NAMALWA (cell line): ENCODE data around the gene CRYAB.
"Not testable (repeated sequence)": the region's sequence is repeated elsewhere in the genome, so short reads cannot be mapped to it uniquely, and the experiment has no call there.

ENCODE experiments used
- DNase-seq: peaks from one replicate; pipeline ENCODE4 v3.0.0-alpha.2; 2015; ENCODE audit warnings: low spot score

The CRYAB gene

GRCh38 chr11:111933872-111934271, 22.3 kb upstream of the CRYAB start:
- no peak for DNase-seq

- DNase-seq, result not testable (repeated sequence)
These were observed 21.6 kb upstream of the CRYAB start for GRCh38 chr11:111933176-111933575.

DNA sequence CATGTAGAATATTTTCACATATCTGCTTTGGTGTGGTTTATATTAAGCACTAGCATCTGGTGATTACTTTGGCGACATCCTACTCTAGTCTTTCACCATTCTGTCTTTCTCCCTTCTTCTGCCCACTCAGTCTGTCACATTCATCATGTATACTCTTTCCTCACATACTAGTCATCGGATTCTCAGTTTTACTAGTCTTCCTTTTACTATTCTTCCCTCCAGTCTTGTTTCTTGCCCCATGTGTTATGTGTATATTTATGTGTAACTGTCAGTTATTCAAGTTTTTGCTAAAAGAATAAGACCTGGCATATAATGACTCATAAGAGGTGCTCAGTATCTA, 21.0 kb upstream of the CRYAB start:
- DNase-seq, result no peak

GRCh38 chr11:111930472-111930871, 18.9 kb upstream of the CRYAB start:
- no peak for DNase-seq

DNA sequence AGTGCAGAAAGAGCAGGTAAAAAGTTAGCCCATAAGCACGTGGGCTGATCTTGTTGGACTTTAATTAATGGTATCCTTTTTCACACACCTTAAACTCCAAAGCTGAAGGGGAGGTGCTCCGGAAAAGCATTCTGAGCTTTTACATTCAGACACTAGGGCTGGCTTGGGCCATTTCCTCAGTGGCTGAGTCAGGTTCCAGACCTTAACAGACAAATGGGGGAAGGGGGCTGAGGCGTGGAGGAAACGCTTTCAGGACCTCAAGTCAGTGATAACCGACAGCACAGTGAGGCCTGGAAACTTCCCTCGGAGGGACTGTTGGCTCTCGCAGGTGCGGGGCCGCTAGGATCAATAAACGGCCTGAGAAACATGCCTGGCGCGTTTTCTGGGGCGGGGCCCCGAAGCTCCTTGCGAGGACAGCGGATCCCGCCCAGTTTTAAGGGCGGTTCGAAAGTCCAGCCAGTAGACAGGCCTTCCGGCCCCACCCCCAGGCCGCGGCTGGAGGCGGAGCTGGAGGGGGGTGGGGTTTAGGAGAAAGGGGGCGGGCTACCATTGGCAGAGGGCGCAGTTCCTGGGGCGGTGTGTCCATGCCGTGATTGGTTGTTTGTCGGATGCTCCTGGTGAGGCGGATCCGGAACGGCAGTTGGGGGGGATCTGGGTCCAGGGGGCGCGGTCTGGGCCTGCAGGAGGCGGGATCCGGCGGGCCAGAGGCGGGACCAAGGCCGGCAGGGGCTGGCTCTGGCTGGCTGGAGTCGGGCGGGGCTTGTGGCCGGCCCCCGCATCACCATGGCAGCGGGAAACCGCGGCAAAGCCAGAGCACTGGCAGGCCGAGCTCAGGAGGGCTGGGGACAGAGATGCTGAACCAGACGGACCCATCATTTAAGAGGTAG, 15.2 kb upstream of the CRYAB start:
- DNase-seq, result peak; percentile 97

DNA sequence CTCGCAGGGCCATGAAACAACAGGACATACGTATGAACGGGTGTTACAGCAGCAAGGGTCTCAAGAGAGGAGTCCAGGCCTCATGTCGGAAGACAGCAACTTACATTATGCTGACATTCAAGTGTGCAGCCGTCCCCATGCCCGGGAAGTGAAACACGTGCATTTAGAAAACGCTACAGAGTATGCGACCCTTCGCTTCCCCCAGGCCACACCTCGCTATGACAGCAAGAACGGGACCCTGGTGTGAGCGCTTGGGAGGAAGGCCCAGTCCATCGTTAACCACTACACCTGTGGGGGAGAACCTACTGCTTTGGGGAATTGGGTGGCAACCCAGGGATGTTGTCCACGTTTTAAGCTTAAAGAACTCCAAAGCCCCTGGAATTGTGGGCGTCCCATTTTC, 14.4 kb upstream of the CRYAB start:
- no peak for DNase-seq

- no peak for DNase-seq
These were observed 12.4 kb upstream of the CRYAB start for GRCh38 chr11:111923951-111924350.

GRCh38 chr11:111923351-111923788, 11.8 kb upstream of the CRYAB start:
- no peak for DNase-seq

GRCh38 chr11:111922803-111923202, 11.2 kb upstream of the CRYAB start:
- DNase-seq, result no peak

- DNase-seq, result no peak
These were observed 10.1 kb upstream of the CRYAB start for GRCh38 chr11:111921541-111922230.

- DNase-seq, result no peak
These were observed 9.3 kb upstream of the CRYAB start for GRCh38 chr11:111920908-111921307.

DNA sequence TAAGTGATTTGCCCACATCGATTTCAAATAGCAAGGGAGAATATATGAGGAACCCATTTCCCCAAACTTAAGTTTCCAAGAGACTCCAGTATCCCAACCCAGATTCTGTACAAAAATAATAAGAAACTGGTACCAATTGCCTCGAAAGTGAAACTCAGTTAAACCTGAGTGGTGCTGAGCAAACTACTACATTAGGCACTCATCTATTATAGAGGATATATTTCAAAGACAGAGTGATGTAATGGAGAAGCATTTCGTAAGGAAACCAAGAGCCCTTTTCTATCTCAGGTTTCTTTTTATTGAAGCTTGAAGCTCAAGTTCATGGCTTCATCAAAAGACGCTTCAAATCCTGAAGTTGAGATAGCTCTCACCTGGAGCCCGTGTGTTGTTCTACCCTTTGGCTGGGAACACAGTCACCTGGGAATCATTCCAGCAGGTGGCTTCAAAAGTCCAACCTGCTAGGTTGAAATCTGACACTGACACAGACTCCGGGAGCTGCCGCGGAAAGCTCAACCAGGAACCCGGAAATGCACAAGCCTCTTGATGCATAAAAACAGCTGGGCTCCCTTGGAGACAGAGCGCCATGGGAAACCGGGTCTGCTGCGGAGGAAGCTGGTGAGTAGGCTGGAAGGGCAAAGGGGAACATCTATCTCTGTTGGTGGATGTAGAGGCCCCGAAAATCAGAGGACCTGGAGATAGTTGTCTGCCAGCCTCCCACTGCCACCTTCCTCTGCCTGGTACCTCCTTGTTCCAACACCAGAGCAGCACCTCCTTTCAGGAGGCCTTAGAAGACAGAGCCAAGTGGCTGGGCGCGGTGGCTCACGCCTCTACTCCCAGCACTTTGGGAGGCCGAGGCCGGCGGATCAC, 7.1 kb upstream of the CRYAB start, which contains the start of gene C11orf52:
Gene C11orf52, plus strand, starts transcription at position 524 of the 867 bp plus-strand sequence. Its CDS starts 60 bp downstream, at position 584.
- DNase-seq, result no peak

DNA sequence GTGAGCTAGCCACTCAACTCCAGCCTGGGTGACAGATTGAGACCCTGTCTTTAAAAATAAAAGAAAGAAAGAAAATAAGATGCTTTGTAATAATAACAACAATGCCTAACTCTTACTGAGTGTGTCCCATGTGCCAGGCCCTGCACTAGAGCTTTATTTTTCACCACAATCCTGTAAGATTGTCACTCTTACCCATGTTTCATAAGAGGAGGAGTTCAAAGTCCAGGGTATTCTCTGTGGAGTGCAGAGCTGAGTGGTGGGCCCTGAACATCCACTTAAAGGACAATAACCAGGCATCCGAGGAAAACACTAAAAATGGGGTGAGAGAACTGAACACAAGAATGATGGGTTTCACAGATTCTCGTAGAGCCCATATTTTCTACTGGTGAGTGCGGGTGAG, 6.2 kb upstream of the CRYAB start:
- DNase-seq, result no peak

GRCh38 chr11:111917312-111917711, 5.7 kb upstream of the CRYAB start:
- no peak for DNase-seq

- no peak for DNase-seq
These were observed 5.2 kb upstream of the CRYAB start for GRCh38 chr11:111916768-111917167.

DNA sequence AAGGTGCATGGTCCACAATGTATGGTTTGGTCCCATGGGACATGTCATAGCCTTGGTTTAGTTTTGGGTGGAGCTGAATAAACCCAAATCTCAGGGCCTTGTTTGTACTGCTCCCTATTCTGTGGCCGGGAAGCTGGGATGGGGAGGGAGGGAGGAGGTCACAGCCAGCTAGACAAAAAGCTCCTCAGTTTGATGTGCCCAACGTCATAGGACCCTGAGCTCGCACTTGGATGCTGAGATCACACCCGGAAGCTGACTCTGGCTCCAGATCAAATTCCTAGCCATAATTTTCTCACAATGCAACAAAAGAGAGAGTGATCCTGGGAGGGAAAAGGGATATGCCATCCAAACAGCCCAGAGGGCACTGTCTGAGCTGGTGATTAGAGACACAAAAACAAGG, 2.4 kb upstream of the CRYAB start:
- no peak for DNase-seq

GRCh38 chr11:111913031-111913861, 1.7 kb upstream of the CRYAB start:
- DNase-seq, result no peak

GRCh38 chr11:111912535-111912934, 965 bp upstream of the CRYAB start, which contains the start of gene HSPB2:
Gene HSPB2 (plus strand): TSS chr11:111912734. CDS start chr11:111912830, 96 bp downstream.
- no peak for DNase-seq

DNA sequence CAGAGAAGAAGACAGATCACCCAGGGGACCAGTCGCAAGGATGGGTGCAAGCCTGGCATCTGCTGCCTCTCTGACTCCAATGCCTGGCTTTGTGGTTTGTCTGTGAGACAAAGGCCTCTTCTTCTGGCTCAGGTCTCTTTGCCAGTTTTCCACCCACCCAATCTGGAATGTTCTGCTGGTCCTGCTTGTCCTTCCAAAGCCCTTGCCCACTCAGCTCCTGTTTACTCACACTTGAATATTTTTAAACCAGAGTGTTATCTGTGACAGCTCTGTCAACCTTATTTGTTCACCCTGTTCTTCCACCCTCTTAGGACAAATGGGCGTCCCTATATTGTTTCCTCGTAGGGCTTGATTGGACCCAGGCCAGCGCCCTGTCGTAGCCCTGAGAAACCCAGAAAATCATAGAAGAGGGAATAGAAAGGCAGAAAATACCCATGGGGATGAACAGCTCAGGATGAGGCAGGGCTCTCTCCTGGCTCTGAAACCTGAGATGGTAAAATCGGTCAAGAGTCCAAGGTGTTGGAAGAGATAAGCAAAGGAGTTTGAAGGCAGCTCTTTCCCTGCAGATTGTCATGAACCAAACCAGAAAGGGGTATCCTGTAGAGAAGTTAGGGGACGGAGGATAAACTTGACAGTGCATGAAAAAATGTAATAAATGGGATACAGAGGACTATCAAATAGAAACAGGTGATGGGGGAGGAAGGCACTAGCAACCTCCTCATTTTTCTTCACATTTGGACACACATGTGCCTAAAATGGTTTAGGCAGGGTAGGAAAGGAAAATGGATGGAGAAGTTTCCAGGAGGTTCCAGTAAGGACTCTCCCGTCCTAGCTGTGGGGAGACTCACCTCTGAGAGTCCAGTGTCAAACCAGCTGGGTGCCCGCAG, 651 bp downstream of the CRYAB start:
- no peak for DNase-seq

DNA sequence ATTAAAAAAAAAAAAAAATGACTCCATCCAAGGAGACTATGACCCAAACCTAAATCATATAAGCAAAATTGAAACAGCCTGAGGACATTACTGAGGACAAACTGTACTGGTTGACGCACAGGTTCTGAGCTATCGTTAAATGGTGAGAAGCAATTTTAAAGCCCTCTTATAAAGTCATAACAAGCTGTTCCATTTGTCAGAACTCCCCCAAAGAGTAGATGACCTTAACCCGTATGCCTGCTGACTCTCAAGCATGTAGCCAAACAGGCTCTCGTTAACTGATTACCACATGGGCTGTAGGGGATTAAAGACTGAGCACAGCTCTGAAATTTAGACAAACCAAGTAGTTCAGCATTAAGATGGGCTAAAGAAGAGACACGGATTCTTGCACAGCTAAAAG, 2.2 kb downstream of the CRYAB start:
- DNase-seq, result no peak
